H1 (cell line): Measurements from ENCODE around the gene KRR1. TPM values are rescaled to one million over a fixed set of nuclear protein-coding genes. Genes with fewer than 3 reads are reported as not detected.

ENCODE experiments used
- CTCF ChIA-PET: fragments of 300-600 bp; sonication (Branson Sonifier 250); formaldehyde crosslinking; loops from one replicate; lab custom pipeline; 2021; ENCODE audit not compliant: partially characterized antibody; lab: Charles Lee
- POLR2A ChIA-PET: fragments of 300-600 bp; sonication (Branson Sonifier 250); formaldehyde crosslinking; loops from one replicate; lab custom pipeline; 2021; ENCODE audit warnings: inconsistent platforms; ENCODE audit not compliant: partially characterized antibody; lab: Charles Lee
- DNase-seq, 2 experiments: peaks; one replicate each; pipeline versions ENCODE4 v3.0.0 to v3.0.0-alpha.2; 2010 to 2022; ENCODE audit warnings: low spot score in 2 of 2, low read depth in 1 of 2, mixed read lengths in 1 of 2
- FAIRE-seq: peaks from 2 replicates; lab custom pipeline; 2011; peaks lifted over from hg19 to GRCh38; lab: Jason Lieb, UNC
- H2AFZ ChIP-seq: 2 replicates; pipeline ENCODE4 v1.8.1; 2012; ENCODE audit warnings: low read length, inconsistent platforms
- H2AK5ac ChIP-seq: 2 replicates; pipeline ENCODE4 v1.6.1; 2013; ENCODE audit warnings: low read depth, low read length
- H2BK120ac ChIP-seq: replicated peaks from 2 replicates; pipeline ENCODE3; 2013; ENCODE audit warnings: low read depth, low read length, inconsistent platforms
- H2BK12ac ChIP-seq: 2 replicates; pipeline ENCODE4 v1.6.1; 2013; ENCODE audit warnings: low read depth, low read length
- H2BK15ac ChIP-seq: 2 replicates; pipeline ENCODE4 v1.6.1; 2013; ENCODE audit warnings: low read length
- H2BK20ac ChIP-seq: 2 replicates; pipeline ENCODE4 v1.6.1; 2013; ENCODE audit warnings: low read length
- H2BK5ac ChIP-seq: 2 replicates; pipeline ENCODE4 v1.6.1; 2013; ENCODE audit warnings: low read depth, low read length
- H3K14ac ChIP-seq: 2 replicates; pipeline ENCODE4 v1.6.1; 2013; ENCODE audit warnings: inconsistent platforms; ENCODE audit not compliant: insufficient read length
- H3K18ac ChIP-seq: 2 replicates; pipeline ENCODE4 v1.6.1; 2013; ENCODE audit warnings: low read length; ENCODE audit errors: extremely low read depth
- H3K23ac ChIP-seq: 2 replicates; pipeline ENCODE4 v1.6.1; 2013; ENCODE audit warnings: inconsistent platforms; ENCODE audit not compliant: insufficient read length
- H3K23me2 ChIP-seq: 2 replicates; pipeline ENCODE4 v1.6.1; 2013; ENCODE audit warnings: low read depth, low read length
- H3K27ac ChIP-seq: 2 replicates; pipeline ENCODE4 v1.6.1; 2011; ENCODE audit warnings: low read depth, low read length, inconsistent platforms
- H3K27me3 ChIP-seq, 4 experiments: replicated peaks in 1 of 4; 1 replicate in 1 of 4; 2 replicates in 3 of 4; pipeline versions ENCODE4 v1.6.1 to v1.8.1; 2011 to 2013; ENCODE audit warnings: low read length in 3 of 4, mild to moderate bottlenecking in 3 of 4, inconsistent platforms in 2 of 4, mixed read lengths in 2 of 4, moderate library complexity in 1 of 4; ENCODE audit not compliant: control insufficient read depth in 3 of 4, insufficient read depth in 3 of 4; ENCODE audit errors: extremely low read depth in 1 of 4
- H3K36me3 ChIP-seq, 4 experiments: 2 replicates each; pipeline versions ENCODE4 v1.6.1 to v1.8.1; 2011 to 2013; ENCODE audit warnings: mild to moderate bottlenecking in 4 of 4, low read length in 3 of 4, moderate library complexity in 2 of 4, control low read depth in 1 of 4, inconsistent platforms in 1 of 4; ENCODE audit not compliant: insufficient read depth in 4 of 4, control insufficient read depth in 2 of 4
- H3K4ac ChIP-seq: replicated peaks from 2 replicates; pipeline ENCODE3; 2013; ENCODE audit warnings: low read length, low read depth, mixed read lengths, inconsistent platforms; ENCODE audit not compliant: insufficient read length
- H3K4me1 ChIP-seq, 4 experiments: replicated peaks in 1 of 4; 1 replicate in 1 of 4; 2 replicates in 3 of 4; pipeline versions ENCODE4 v1.6.1 to v1.8.1; 2011 to 2013; ENCODE audit warnings: low read length in 3 of 4, inconsistent platforms in 2 of 4, mixed read lengths in 1 of 4; ENCODE audit not compliant: insufficient read depth in 4 of 4, control insufficient read depth in 3 of 4
- H3K4me2 ChIP-seq, 2 experiments: 2 replicates each; pipeline versions ENCODE4 v1.6.1 to v1.8.1; 2011 to 2013; ENCODE audit warnings: low read depth in 2 of 2, low read length in 2 of 2, control low read depth in 1 of 2, inconsistent platforms in 1 of 2, mild to moderate bottlenecking in 1 of 2; ENCODE audit not compliant: insufficient read depth in 1 of 2
- H3K4me3 ChIP-seq, 4 experiments: fragments of 200-600, 300-600 bp in 1 of 4; sonication (generic), shearing (Covaris generic), sonication (Bioruptor Twin) in 1 of 4; 2 replicates each; pipeline versions ENCODE4 v1.5.1 to v1.8.1; 2011 to 2016; ENCODE audit warnings: low read length in 4 of 4, low read depth in 3 of 4, control low read depth in 2 of 4, inconsistent platforms in 2 of 4, mild to moderate bottlenecking in 2 of 4, mixed read lengths in 1 of 4, moderate library complexity in 1 of 4; ENCODE audit not compliant: insufficient read depth in 2 of 4; ENCODE audit errors: extremely low read depth in 1 of 4
- H3K56ac ChIP-seq: replicated peaks from 2 replicates; pipeline ENCODE3; 2013; ENCODE audit warnings: low read depth, mild to moderate bottlenecking, mixed read lengths, low read length, inconsistent platforms; ENCODE audit not compliant: insufficient read length
- H3K79me1 ChIP-seq: 2 replicates; pipeline ENCODE4 v1.6.1; 2013; ENCODE audit warnings: low read depth, low read length, control low read depth
- H3K79me2 ChIP-seq, 2 experiments: 2 replicates each; pipeline versions ENCODE4 v1.6.1 to v1.8.1; 2012 to 2013; ENCODE audit warnings: low read length in 2 of 2, mild to moderate bottlenecking in 2 of 2, inconsistent platforms in 1 of 2; ENCODE audit not compliant: insufficient read depth in 2 of 2, control insufficient read depth in 1 of 2
- H3K9ac ChIP-seq, 4 experiments: replicated peaks in 1 of 4; 1 replicate in 1 of 4; 2 replicates in 3 of 4; pipeline versions ENCODE4 v1.6.1 to v1.8.1; 2011 to 2013; ENCODE audit warnings: low read depth in 3 of 4, low read length in 3 of 4, control low read depth in 2 of 4, mild to moderate bottlenecking in 2 of 4, moderate library complexity in 2 of 4, inconsistent platforms in 1 of 4; ENCODE audit errors: extremely low read depth in 1 of 4
- H3K9me3 ChIP-seq, 2 experiments: 2 replicates each; pipeline versions ENCODE4 v1.6.1 to v1.8.1; 2012 to 2013; ENCODE audit warnings: mild to moderate bottlenecking in 2 of 2, moderate library complexity in 2 of 2, control low read depth in 1 of 2, inconsistent platforms in 1 of 2, low read depth in 1 of 2, low read length in 1 of 2, mixed read lengths in 1 of 2; ENCODE audit not compliant: insufficient read depth in 2 of 2
- H4K20me1 ChIP-seq, 2 experiments: replicated peaks in 1 of 2; 2 replicates each; pipeline versions ENCODE3 to v1.8.1; 2011 to 2013; ENCODE audit warnings: inconsistent platforms in 2 of 2, low read length in 2 of 2, mild to moderate bottlenecking in 1 of 2; ENCODE audit not compliant: insufficient read depth in 2 of 2, control insufficient read depth in 1 of 2
- H4K5ac ChIP-seq: 2 replicates; pipeline ENCODE4 v1.6.1; 2013; ENCODE audit warnings: low read length, low read depth, mixed read lengths, inconsistent platforms; ENCODE audit not compliant: insufficient read length
- H4K8ac ChIP-seq: 2 replicates; pipeline ENCODE4 v1.8.0; 2013; ENCODE audit warnings: mild to moderate bottlenecking, moderate library complexity, low read length, inconsistent platforms; ENCODE audit not compliant: insufficient read depth; ENCODE audit errors: extremely low read depth
- H4K91ac ChIP-seq: replicated peaks from 2 replicates; pipeline ENCODE3; 2013; ENCODE audit warnings: low read length, mixed read lengths, inconsistent platforms; ENCODE audit not compliant: insufficient read length
- BRCA1 ChIP-seq: IDR thresholded peaks from 2 replicates; pipeline ENCODE4 v1.6.1; 2012; ENCODE audit warnings: low read depth, low read length, improper control_type of control experiment
- CREB1 ChIP-seq: IDR thresholded peaks from 2 replicates; pipeline ENCODE4 v1.6.1; 2012; ENCODE audit warnings: inconsistent platforms
- EGR1 ChIP-seq: IDR thresholded peaks from 2 replicates; pipeline ENCODE4 v1.6.1; 2011; ENCODE audit warnings: low read depth, low read length, borderline replicate concordance
- HDAC2 ChIP-seq, 2 experiments: fragments of 300-600 bp in 1 of 2; sonication (generic) in 1 of 2; IDR thresholded peaks; 2 replicates each; pipeline ENCODE4 v1.6.1; 2011 to 2012; ENCODE audit warnings: low read depth in 2 of 2, low read length in 2 of 2, mild to moderate bottlenecking in 2 of 2, moderate library complexity in 2 of 2, borderline replicate concordance in 1 of 2, inconsistent platforms in 1 of 2
- MAFK ChIP-seq: IDR thresholded peaks from 2 replicates; pipeline ENCODE4 v1.6.1; 2012; ENCODE audit warnings: low read depth, mild to moderate bottlenecking, improper control_type of control experiment, low read length
- NANOG ChIP-seq: IDR thresholded peaks from 2 replicates; pipeline ENCODE4 v1.6.1; 2011; ENCODE audit warnings: low read length, low read depth, mild to moderate bottlenecking, inconsistent platforms; ENCODE audit not compliant: insufficient read depth, poor library complexity, severe bottlenecking
- NRF1 ChIP-seq: IDR thresholded peaks from 2 replicates; pipeline ENCODE4 v1.6.1; 2011; ENCODE audit warnings: mild to moderate bottlenecking, low read depth, low read length, improper control_type of control experiment
- POU5F1 ChIP-seq: IDR thresholded peaks from 2 replicates; pipeline ENCODE4 v1.6.1; 2011; ENCODE audit warnings: low read depth, mild to moderate bottlenecking, low read length, moderate library complexity
- RXRA ChIP-seq: IDR thresholded peaks from 2 replicates; pipeline ENCODE4 v1.6.1; 2011; ENCODE audit warnings: low read depth, mild to moderate bottlenecking, low read length, moderate library complexity; ENCODE audit not compliant: insufficient read depth
- SIX5 ChIP-seq: IDR thresholded peaks from 2 replicates; pipeline ENCODE4 v1.6.1; 2011; ENCODE audit warnings: mild to moderate bottlenecking, low read depth, low read length
- SP1 ChIP-seq: IDR thresholded peaks from 2 replicates; pipeline ENCODE4 v1.6.1; 2011; ENCODE audit warnings: low read depth, low read length
- WGBS, 2 experiments: shearing (Covaris generic) in 1 of 2; methylation state at CpG; one replicate each; pipeline versions ENCODE4 v1.1.6 to v1.1.7; 2013 to 2015; ENCODE audit warnings: low lambda C conversion rate in 2 of 2, mixed read lengths in 2 of 2, inconsistent platforms in 1 of 2, low coverage in 1 of 2, missing lambda C conversion rate in 1 of 2; ENCODE audit not compliant: insufficient replicate concordance in 2 of 2, insufficient coverage in 1 of 2, insufficient read length in 1 of 2; ENCODE audit errors: extremely low coverage in 1 of 2, missing lambda C conversion rate in 1 of 2; 5-methylcytosine and 5-hydroxymethylcytosine counted together
- polyA plus RNA-seq, 7 experiments: library from polyadenylated mRNA; depleted of rRNA in 3 of 7; stranded (reverse) in 5 of 7; unstranded in 2 of 7; fragments of >200 nt in 5 of 7; fragments of 200-250 nt in 2 of 7; gene quantifications; 1 replicate in 5 of 7; 2 replicates in 1 of 7; 4 replicates in 1 of 7; pipeline versions ENCODE4 v1.2.1 to v1.2.3, GENCODE V29; 2011 to 2013; ENCODE audit warnings: missing spikeins in 2 of 7, mixed read lengths in 2 of 7
- total RNA-seq: library from RNA; stranded (reverse); fragmentation: NEBNext Ultra II Directional; extraction: Animal tissue kit (Norgen Biotek cat#: 25700); gene quantifications from 2 replicates; pipeline ENCODE4 v1.2.1, GENCODE V29; 2021
- TF ChIP-seq, protein P1 (sequence below): IDR thresholded peaks from 2 replicates; pipeline ENCODE4 v1.6.1; 2012; ENCODE audit warnings: inconsistent platforms

The KRR1 gene
- total and polyA plus RNA-seq, 2 of the 8 experiments (the other 6 are each of a cell fraction or from before 2014, with no cell fraction given) = 6.1 to 80.1 TPM

DNA sequence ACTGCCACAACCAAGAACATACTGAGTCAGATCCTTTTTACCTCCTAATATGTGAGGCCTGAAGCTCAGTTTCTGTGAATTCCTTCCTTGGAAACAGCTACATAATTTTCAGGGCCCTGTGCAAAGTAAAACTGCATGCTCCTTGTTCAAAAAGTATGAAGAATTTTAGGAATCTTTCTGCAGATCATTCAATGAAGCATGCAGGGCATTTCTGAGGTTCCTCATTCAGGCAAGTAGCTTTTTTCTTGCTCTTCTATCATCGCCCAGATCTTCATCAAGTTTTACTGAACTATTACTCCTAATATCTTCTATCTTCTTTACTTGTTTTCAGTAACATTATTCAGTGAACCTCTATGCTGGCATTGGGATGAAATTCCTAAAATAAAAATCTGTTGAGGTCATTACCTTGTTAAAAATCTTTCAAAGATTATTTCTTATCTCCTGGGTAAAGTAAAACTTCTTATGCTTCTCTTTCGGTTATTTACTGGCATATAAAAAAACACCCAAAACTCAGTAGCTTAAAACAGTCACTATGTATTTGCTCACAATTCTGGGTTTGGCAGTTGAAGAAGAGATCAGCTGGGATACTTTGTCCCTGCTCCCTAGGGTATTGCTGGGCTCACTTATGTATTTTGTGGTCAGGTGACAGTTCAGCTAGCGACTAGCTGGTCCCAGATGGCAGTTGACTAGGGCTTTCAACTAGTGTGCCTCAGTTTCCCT is 42.6 kb upstream of the KRR1 start:
- peaks cover 0 to 1% (median 0%) of the 10 kb centered on the region in 4 experiments; a peak in 1 of 7 replicates for H3K27me3 ChIP-seq
- H3K36me3 ChIP-seq = no peaks in the 10 kb centered on the region; a peak in 1 of 8 replicates
- ChIA-PET CTCF (interaction anchor here (1.3 to 2.5 kb wide), 4 partner anchors 26 to 156 kb away, joined by 3 to 8 read pairs (median 4); no protein-coding TSS in a partner anchor), POLR2A (no interaction called here)
- H3K79me1 ChIP-seq = no peaks in the 10 kb centered on the region
- FAIRE-seq = no peak
- no peak for DNase-seq
- no peak overlapping the region for H3K14ac ChIP-seq
- no peaks in the 10 kb centered on the region for H3K79me2 ChIP-seq
- H3K4me3 ChIP-seq = no peak overlapping the region
- no peaks in the 10 kb centered on the region for H3K23me2 ChIP-seq
- 79% methylated on average over 3 of the region's 3 CpGs; no CpG with 5 or more reads in 1 of the 2 experiments for WGBS, 2 experiments
- H4K91ac ChIP-seq = no peak overlapping the region
- H4K20me1 ChIP-seq = no peaks in the 10 kb centered on the region
- H3K4me1 ChIP-seq = peaks cover 0 to 6% (median 2%) of the 10 kb centered on the region in 4 experiments; a peak in 1 of 7 replicates
- H2AK5ac ChIP-seq = no peak overlapping the region
- H4K5ac ChIP-seq = no peak overlapping the region
- H2AFZ ChIP-seq = peak overlapping the region; percentile 92
- no peak overlapping the region for H3K23ac ChIP-seq
- H3K18ac ChIP-seq = no peak overlapping the region
- H2BK15ac ChIP-seq = no peak overlapping the region
- H3K56ac ChIP-seq = no peak overlapping the region
- H3K4ac ChIP-seq = no peak overlapping the region
- no peak overlapping the region for H4K8ac ChIP-seq
- no peak overlapping the region for H3K4me2 ChIP-seq
- H3K27ac ChIP-seq = no peak overlapping the region; the same call in 1 of the 2 replicates
- H3K9me3 ChIP-seq = no peaks in the 10 kb centered on the region
- no peak overlapping the region for H2BK20ac ChIP-seq
- no peak overlapping the region for H2BK5ac ChIP-seq
- no peak overlapping the region; a peak in 1 of 7 replicates for H3K9ac ChIP-seq
- H2BK120ac ChIP-seq = no peak overlapping the region
- no peak overlapping the region for H2BK12ac ChIP-seq
- TF ChIP-seq, protein P1, sequence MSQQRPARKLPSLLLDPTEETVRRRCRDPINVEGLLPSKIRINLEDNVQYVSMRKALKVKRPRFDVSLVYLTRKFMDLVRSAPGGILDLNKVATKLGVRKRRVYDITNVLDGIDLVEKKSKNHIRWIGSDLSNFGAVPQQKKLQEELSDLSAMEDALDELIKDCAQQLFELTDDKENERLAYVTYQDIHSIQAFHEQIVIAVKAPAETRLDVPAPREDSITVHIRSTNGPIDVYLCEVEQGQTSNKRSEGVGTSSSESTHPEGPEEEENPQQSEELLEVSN = no peak
- TF ChIP-seq NRF1 = no peak
- TF ChIP-seq NANOG = no peak
- no peak for TF ChIP-seq EGR1
- no peak for TF ChIP-seq BRCA1
- TF ChIP-seq SIX5 = no peak
- TF ChIP-seq RXRA = no peak
- TF ChIP-seq CREB1 = no peak
- no peak for TF ChIP-seq SP1
- no peak for TF ChIP-seq HDAC2 (IDR thresholded peaks at IDR 0.05; ENCODE audit: borderline replicate concordance in 1 of 2, low read depth in 2 of 2, low read length in 2 of 2)
- no peak for TF ChIP-seq MAFK
- no peak for TF ChIP-seq POU5F1
